HEK293 (cell line): ENCODE measurements around the gene KCNF1.

Source experiments
- CTCF ChIA-PET: fragments of 350-600 bp; formaldehyde crosslinking; extraction: SDS; loops from one replicate; lab custom pipeline; 2021; ENCODE audit warnings: antibody characterized with exemption; lab: Yijun Ruan, JAX
- POLR2A ChIA-PET: fragments of 300-600 bp; formaldehyde crosslinking; extraction: SDS; loops from one replicate; lab custom pipeline; 2020; ENCODE audit warnings: antibody characterized with exemption, inconsistent platforms; lab: Yijun Ruan, JAX
- H3K27ac ChIP-seq: fragments of 200-500 bp; sonication (Bioruptor generic); 2 replicates; pipeline ENCODE4 v1.5.1; 2014; ENCODE audit warnings: low read depth, low read length, control low read depth, inconsistent platforms; ENCODE audit errors: extremely low read depth
- H3K36me3 ChIP-seq, 2 experiments: fragments of 200-500 bp in 1 of 2; sonication (Bioruptor generic) in 1 of 2; 1 replicate in 1 of 2; 2 replicates in 1 of 2; pipeline ENCODE4 v1.5.1; 2014 to 2017; ENCODE audit warnings: inconsistent platforms in 2 of 2, low read length in 2 of 2; ENCODE audit not compliant: control insufficient read depth in 2 of 2, insufficient read depth in 1 of 2
- H3K4me1 ChIP-seq: fragments of 200-500 bp; sonication (Bioruptor generic); 2 replicates; pipeline ENCODE4 v1.5.1; 2014; ENCODE audit warnings: mild to moderate bottlenecking, low read length, inconsistent platforms; ENCODE audit not compliant: control insufficient read depth, insufficient read depth
- H3K4me3 ChIP-seq: 2 replicates; pipeline ENCODE4 v1.5.1; 2011; ENCODE audit warnings: low read depth, mild to moderate bottlenecking, control low read depth, low read length, moderate library complexity
- H3K9me3 ChIP-seq: fragments of 200-500 bp; sonication (Bioruptor generic); 2 replicates; pipeline ENCODE4 v1.5.1; 2014; ENCODE audit warnings: low read depth, low read length, inconsistent platforms; ENCODE audit not compliant: control insufficient read depth, insufficient read depth
- ATF2 ChIP-seq: fragments of 450-650 bp; formaldehyde crosslinking; IDR thresholded peaks from 2 replicates; pipeline ENCODE4 v1.5.1; 2016; ENCODE audit warnings: missing biosample characterization, missing genetic modification characterization, low read depth
- GLIS1 ChIP-seq: fragments of 450-650 bp; formaldehyde crosslinking; IDR thresholded peaks from 2 replicates; pipeline ENCODE4 v1.5.1; 2016; ENCODE audit warnings: missing biosample characterization, missing genetic modification characterization
- GLIS2 ChIP-seq: fragments of 450-650 bp; formaldehyde crosslinking; IDR thresholded peaks from 2 replicates; pipeline ENCODE4 v1.5.1; 2016; ENCODE audit warnings: missing biosample characterization, missing genetic modification characterization
- HIC1 ChIP-seq: fragments of 450-650 bp; formaldehyde crosslinking; IDR thresholded peaks from 2 replicates; pipeline ENCODE4 v1.5.1; 2016; ENCODE audit warnings: missing biosample characterization, missing genetic modification characterization
- HOXC10 ChIP-seq: sonication (generic); formaldehyde crosslinking; IDR thresholded peaks from 2 replicates; pipeline ENCODE4 v1.8.1; 2023; ENCODE audit warnings: mild to moderate bottlenecking, missing genetic modification reagents
- KLF1 ChIP-seq: fragments of 450-650 bp; formaldehyde crosslinking; IDR thresholded peaks from 2 replicates; pipeline ENCODE4 v1.5.1; 2016; ENCODE audit warnings: missing biosample characterization, missing genetic modification characterization
- KLF10 ChIP-seq: fragments of 450-650 bp; IDR thresholded peaks from 2 replicates; pipeline ENCODE4 v1.5.1; 2018; ENCODE audit warnings: missing biosample characterization, mild to moderate bottlenecking, missing genetic modification characterization
- KLF8 ChIP-seq: fragments of 450-650 bp; formaldehyde crosslinking; IDR thresholded peaks from 2 replicates; pipeline ENCODE4 v1.5.1; 2016; ENCODE audit warnings: missing biosample characterization, missing genetic modification characterization
- SALL2 ChIP-seq: fragments of 450-650 bp; formaldehyde crosslinking; IDR thresholded peaks from 2 replicates; pipeline ENCODE4 v1.5.0; 2017; ENCODE audit warnings: missing biosample characterization, mild to moderate bottlenecking, missing genetic modification characterization, borderline replicate concordance
- TCF7L2 ChIP-seq: IDR thresholded peaks from 2 replicates; pipeline ENCODE4 v1.6.1; 2011; ENCODE audit warnings: low read depth, mild to moderate bottlenecking, inconsistent platforms, low read length, moderate library complexity, borderline replicate concordance
- TRIM28 ChIP-seq: IDR thresholded peaks from 2 replicates; pipeline ENCODE4 v1.6.1; 2011; ENCODE audit warnings: low read length, control low read depth, borderline replicate concordance
- ZBTB17 ChIP-seq: fragments of 450-650 bp; formaldehyde crosslinking; IDR thresholded peaks from 2 replicates; pipeline ENCODE4 v1.5.1; 2016; ENCODE audit warnings: missing biosample characterization, missing genetic modification characterization
- ZFHX2 ChIP-seq: fragments of 450-650 bp; formaldehyde crosslinking; conservative IDR thresholded peaks from 2 replicates; pipeline ENCODE4 v1.5.1; 2016; ENCODE audit warnings: missing biosample characterization, missing genetic modification characterization
- ZNF211 ChIP-seq: fragments of 450-650 bp; formaldehyde crosslinking; IDR thresholded peaks from 2 replicates; pipeline ENCODE4 v1.5.1; 2016; ENCODE audit warnings: low read depth, missing biosample characterization, missing genetic modification characterization
- ZNF335 ChIP-seq: fragments of 450-650 bp; formaldehyde crosslinking; conservative IDR thresholded peaks from 2 replicates; pipeline ENCODE4 v1.5.1; 2016; ENCODE audit warnings: missing biosample characterization, missing genetic modification characterization
- ZNF366 ChIP-seq: fragments of 450-650 bp; formaldehyde crosslinking; conservative IDR thresholded peaks from 2 replicates; pipeline ENCODE4 v1.5.1; 2016; ENCODE audit warnings: missing biosample characterization, missing genetic modification characterization
- ZNF48 ChIP-seq: fragments of 450-650 bp; formaldehyde crosslinking; IDR thresholded peaks from 2 replicates; pipeline ENCODE4 v1.5.1; 2016; ENCODE audit warnings: missing biosample characterization, missing genetic modification characterization
- ZNF530 ChIP-seq: fragments of 450-650 bp; formaldehyde crosslinking; IDR thresholded peaks from 2 replicates; pipeline ENCODE4 v1.5.1; 2016; ENCODE audit warnings: low read depth, missing biosample characterization, missing genetic modification characterization
- ZNF571 ChIP-seq: fragments of 450-650 bp; formaldehyde crosslinking; IDR thresholded peaks from 2 replicates; pipeline ENCODE4 v1.5.0; 2017; ENCODE audit warnings: missing biosample characterization, missing genetic modification characterization
- ZNF626 ChIP-seq: fragments of 450-650 bp; sonication (Bioruptor Pico); formaldehyde crosslinking; IDR thresholded peaks from 2 replicates; pipeline ENCODE4 v1.5.1; 2018; ENCODE audit warnings: missing biosample characterization, missing genetic modification characterization, inconsistent platforms
- ZNF629 ChIP-seq: fragments of 450-650 bp; formaldehyde crosslinking; IDR thresholded peaks from 2 replicates; pipeline ENCODE4 v1.5.1; 2017; ENCODE audit warnings: missing biosample characterization, missing genetic modification characterization

The KCNF1 gene

GRCh38 chr2:10891390-10891789 lies 20.3 kb upstream of the KCNF1 start (continued):
- TF ChIP-seq KLF8 (tag by site-specific recombination): no peak
- TF ChIP-seq, all 188 proteins: peak for 0

GRCh38 chr2:10891848-10892247 lies 19.9 kb upstream of the KCNF1 start:
- ChIA-PET CTCF (interaction anchor here (0.6 to 1.1 kb wide), 2 partner anchors 9 to 17 kb away, joined by 3 to 5 read pairs; no protein-coding TSS in a partner anchor), POLR2A (no interaction called here)
- Histone ChIP-seq H3K36me3 (no peaks in the 10 kb centered on the region), H3K4me3 (no peak overlapping the region), H3K9me3 (no peaks in the 10 kb centered on the region), H3K27ac (no peak overlapping the region), H3K4me1 (no peaks in the 10 kb centered on the region)
- TF ChIP-seq TRIM28 (no peak), ZNF629 (no peak), SALL2 (tag by site-specific recombination) (no peak), ZNF211 (tag by site-specific recombination) (no peak), HOXC10 (CRISPR knock-in tag) (no peak)

GRCh38 chr2:10892316-10892715 lies 19.4 kb upstream of the KCNF1 start:
- CTCF ChIA-PET: interaction anchor here (1.1 kb wide), 1 partner anchor 8 kb away, joined by 5 read pairs; no protein-coding TSS in a partner anchor
- no peaks in the 10 kb centered on the region for H3K4me1 ChIP-seq
- TF ChIP-seq KLF10 (tag by site-specific recombination): no peak
- TF ChIP-seq ZBTB17 (tag by site-specific recombination): peak; percentile 93
- peak; percentile 97 for TF ChIP-seq ZNF366 (tag by site-specific recombination)
- no peaks in the 10 kb centered on the region for H3K36me3 ChIP-seq
- H3K4me3 ChIP-seq: no peak overlapping the region
- POLR2A ChIA-PET: no interaction called here
- H3K9me3 ChIP-seq: no peaks in the 10 kb centered on the region
- H3K27ac ChIP-seq: no peak overlapping the region

- H3K4me1 ChIP-seq: no peaks in the 10 kb centered on the region
- POLR2A ChIA-PET: no interaction called here
- H3K36me3 ChIP-seq: no peaks in the 10 kb centered on the region
- CTCF ChIA-PET: no interaction called here
- no peaks in the 10 kb centered on the region for H3K9me3 ChIP-seq
- no peak overlapping the region for H3K4me3 ChIP-seq
- TF ChIP-seq ZNF530 (tag by site-specific recombination) (no peak), ATF2 (tag by site-specific recombination) (no peak), TCF7L2 (no peak), ZFHX2 (tag by site-specific recombination) (no peak), GLIS2 (no peak), HIC1 (tag by site-specific recombination) (no peak), GLIS1 (tag by site-specific recombination) (no peak), ZNF626 (no peak), KLF1 (tag by site-specific recombination) (no peak), ZNF335 (no peak), ZNF48 (no peak), KLF10 (tag by site-specific recombination) (no peak), ZNF571 (tag by site-specific recombination) (no peak)
- TF ChIP-seq, all 188 proteins: peak for 0
- no peak overlapping the region for H3K27ac ChIP-seq
Observed at GRCh38 chr2:10892796-10893350, 18.9 kb upstream of the KCNF1 start.
